Measurements from ENCODE around the gene FSCB. TPM values are rescaled to one million over a fixed set of nuclear protein-coding genes. Genes with fewer than 3 reads are reported as not detected.
"Not testable (repeated sequence)": the region's sequence is repeated elsewhere in the genome, so short reads cannot be mapped to it uniquely, and the experiment has no call there.

The FSCB gene
- not detected for total RNA-seq

GRCh38 chr14:44507183-44507582 lies at the start of gene FSCB:
TSS of gene FSCB (minus strand) at chr14:44507283. CDS start at chr14:44506987, 296 bp downstream.
- no peaks in the 10 kb centered on the region for H3K27me3 Mint-ChIP-seq
- no peaks in the 10 kb centered on the region for H3K4me1 Mint-ChIP-seq
- DNase-seq (no peak), ATAC-seq (ENCODE audit: low read depth) (no peak)
- H3K4me3 Mint-ChIP-seq: no peak within 1 kb of the TSS
- peaks cover 3% of the 10 kb centered on the region for H3K9me3 Mint-ChIP-seq
- H3K36me3 Mint-ChIP-seq: no peaks in the 10 kb centered on the region
- no peak within 1 kb of the TSS for H3K27ac Mint-ChIP-seq
- POLR2A ChIA-PET: no interaction called here

- no peak overlapping the region for H3K4me3 Mint-ChIP-seq
- no peaks in the 10 kb centered on the region for H3K4me1 Mint-ChIP-seq
- no peak overlapping the region for H3K27ac Mint-ChIP-seq
- DNase-seq (no peak), ATAC-seq (ENCODE audit: low read depth) (no peak)
- no peaks in the 10 kb centered on the region for H3K27me3 Mint-ChIP-seq
- H3K9me3 Mint-ChIP-seq: no peaks in the 10 kb centered on the region
- H3K36me3 Mint-ChIP-seq: no peaks in the 10 kb centered on the region
- POLR2A ChIA-PET: no interaction called here
These were observed 24.6 kb upstream of the FSCB start for GRCh38 chr14:44531658-44532057.

GRCh38 chr14:44530475-44530874 lies 23.4 kb upstream of the FSCB start:
- POLR2A ChIA-PET: no interaction called here
- Mint-ChIP-seq H3K27ac (no peak overlapping the region), H3K4me3 (no peak overlapping the region), H3K4me1 (no peaks in the 10 kb centered on the region), H3K27me3 (no peaks in the 10 kb centered on the region), H3K9me3 (no peaks in the 10 kb centered on the region), H3K36me3 (no peaks in the 10 kb centered on the region)
- no peak for ATAC-seq (ENCODE audit: low read depth)
- DNase-seq: no peak

- Mint-ChIP-seq H3K27me3 (no peaks in the 10 kb centered on the region), H3K36me3 (no peaks in the 10 kb centered on the region), H3K4me3 (no peak overlapping the region), H3K9me3 (no peaks in the 10 kb centered on the region), H3K27ac (no peak overlapping the region), H3K4me1 (no peaks in the 10 kb centered on the region)
- POLR2A ChIA-PET: no interaction called here
- ATAC-seq (ENCODE audit: low read depth) (no peak), DNase-seq (no peak)
These were observed 21.9 kb upstream of the FSCB start for GRCh38 chr14:44529026-44529425.

- no peaks in the 10 kb centered on the region for H3K9me3 Mint-ChIP-seq
- H3K4me1 Mint-ChIP-seq: no peaks in the 10 kb centered on the region
- POLR2A ChIA-PET: no interaction called here
- DNase-seq (no peak), ATAC-seq (ENCODE audit: low read depth) (no peak)
- H3K27ac Mint-ChIP-seq: no peak overlapping the region
- no peaks in the 10 kb centered on the region for H3K36me3 Mint-ChIP-seq
- no peak overlapping the region for H3K4me3 Mint-ChIP-seq
- no peaks in the 10 kb centered on the region for H3K27me3 Mint-ChIP-seq
These were observed 21.1 kb upstream of the FSCB start for GRCh38 chr14:44528180-44528579.

- ATAC-seq (ENCODE audit: low read depth): no peak
These were observed 18.2 kb upstream of the FSCB start for GRCh38 chr14:44525237-44525636.

GRCh38 chr14:44515668-44516067 lies 8.6 kb upstream of the FSCB start:
- H3K36me3 Mint-ChIP-seq; POLR2A ChIA-PET; H3K4me1 Mint-ChIP-seq; DNase-seq; H3K4me3 Mint-ChIP-seq; ATAC-seq (ENCODE audit: low read depth); H3K9me3 Mint-ChIP-seq; H3K27ac Mint-ChIP-seq; H3K27me3 Mint-ChIP-seq: not testable (repeated sequence)

More at GRCh38 chr14:44525237-44525636, 18.2 kb upstream of the FSCB start:
- Mint-ChIP-seq H3K27ac (no peak overlapping the region), H3K9me3 (peaks cover 2% of the 10 kb centered on the region), H3K27me3 (no peaks in the 10 kb centered on the region), H3K4me3 (no peak overlapping the region), H3K4me1 (no peaks in the 10 kb centered on the region), H3K36me3 (no peaks in the 10 kb centered on the region)
- POLR2A ChIA-PET: no interaction called here
- no peak for DNase-seq

GRCh38 chr14:44508834-44509233 lies 1.8 kb upstream of the FSCB start:
- H3K36me3 Mint-ChIP-seq: no peaks in the 10 kb centered on the region
- DNase-seq (no peak), ATAC-seq (ENCODE audit: low read depth) (no peak)
- H3K4me1 Mint-ChIP-seq: no peaks in the 10 kb centered on the region
- POLR2A ChIA-PET: no interaction called here
- peaks cover 3% of the 10 kb centered on the region for H3K9me3 Mint-ChIP-seq
- H3K4me3 Mint-ChIP-seq: no peak overlapping the region
- no peak overlapping the region for H3K27ac Mint-ChIP-seq
- H3K27me3 Mint-ChIP-seq: no peaks in the 10 kb centered on the region

- POLR2A ChIA-PET: no interaction called here
These were observed 1.5 kb downstream of the FSCB start for GRCh38 chr14:44505588-44505987.

GRCh38 chr14:44497148-44497547 lies 9.9 kb downstream of the FSCB start:
- H3K4me3 Mint-ChIP-seq: no peak overlapping the region
- peaks cover 3% of the 10 kb centered on the region for H3K9me3 Mint-ChIP-seq

More at GRCh38 chr14:44505588-44505987, 1.5 kb downstream of the FSCB start:
- H3K4me1 Mint-ChIP-seq: no peaks in the 10 kb centered on the region
- H3K27me3 Mint-ChIP-seq: no peaks in the 10 kb centered on the region
- H3K36me3 Mint-ChIP-seq: no peaks in the 10 kb centered on the region
- no peak overlapping the region for H3K4me3 Mint-ChIP-seq
- ATAC-seq (ENCODE audit: low read depth): no peak
- peaks cover 3% of the 10 kb centered on the region for H3K9me3 Mint-ChIP-seq
- no peak for DNase-seq
- H3K27ac Mint-ChIP-seq: no peak overlapping the region

GRCh38 chr14:44494137-44494536 lies 12.9 kb downstream of the FSCB start:
- no peaks in the 10 kb centered on the region for H3K36me3 Mint-ChIP-seq
- H3K27ac Mint-ChIP-seq: no peak overlapping the region
- no peaks in the 10 kb centered on the region for H3K27me3 Mint-ChIP-seq
- peaks cover 3% of the 10 kb centered on the region for H3K9me3 Mint-ChIP-seq
- DNase-seq (no peak), ATAC-seq (ENCODE audit: low read depth) (no peak)
- no peaks in the 10 kb centered on the region for H3K4me1 Mint-ChIP-seq
- POLR2A ChIA-PET: no interaction called here
- H3K4me3 Mint-ChIP-seq: no peak overlapping the region

More at GRCh38 chr14:44497148-44497547, 9.9 kb downstream of the FSCB start:
- Mint-ChIP-seq H3K27ac (no peak overlapping the region), H3K27me3 (no peaks in the 10 kb centered on the region), H3K4me1 (no peaks in the 10 kb centered on the region), H3K36me3 (no peaks in the 10 kb centered on the region)
- POLR2A ChIA-PET: no interaction called here
- ATAC-seq (ENCODE audit: low read depth) (no peak), DNase-seq (no peak)

GRCh38 chr14:44490966-44491365 lies 16.1 kb downstream of the FSCB start:
- H3K9me3 Mint-ChIP-seq: peaks cover 2% of the 10 kb centered on the region
- no peak overlapping the region for H3K4me3 Mint-ChIP-seq
- ATAC-seq (ENCODE audit: low read depth): no peak
- no peaks in the 10 kb centered on the region for H3K4me1 Mint-ChIP-seq
- H3K36me3 Mint-ChIP-seq: no peaks in the 10 kb centered on the region
- H3K27me3 Mint-ChIP-seq: no peaks in the 10 kb centered on the region
- H3K27ac Mint-ChIP-seq: no peak overlapping the region
- POLR2A ChIA-PET: no interaction called here
- DNase-seq: no peak

GRCh38 chr14:44477953-44478352 lies 29.1 kb downstream of the FSCB start:
- Mint-ChIP-seq H3K4me3 (no peak overlapping the region), H3K36me3 (no peaks in the 10 kb centered on the region), H3K27ac (no peak overlapping the region), H3K9me3 (peaks cover 2% of the 10 kb centered on the region), H3K4me1 (no peaks in the 10 kb centered on the region), H3K27me3 (no peaks in the 10 kb centered on the region)
- ATAC-seq (ENCODE audit: low read depth) (no peak), DNase-seq (no peak)
- POLR2A ChIA-PET: no interaction called here

- Mint-ChIP-seq H3K27ac (no peak overlapping the region), H3K4me1 (no peaks in the 10 kb centered on the region), H3K27me3 (no peaks in the 10 kb centered on the region), H3K4me3 (no peak overlapping the region), H3K9me3 (no peaks in the 10 kb centered on the region), H3K36me3 (no peaks in the 10 kb centered on the region)
- POLR2A ChIA-PET: no interaction called here
- no peak for ATAC-seq (ENCODE audit: low read depth)
- no peak for DNase-seq
These were observed 38.3 kb downstream of the FSCB start for GRCh38 chr14:44468771-44469170.

- DNase-seq: no peak
- Mint-ChIP-seq H3K27me3 (no peaks in the 10 kb centered on the region), H3K36me3 (no peaks in the 10 kb centered on the region), H3K4me1 (no peaks in the 10 kb centered on the region), H3K4me3 (no peak overlapping the region), H3K27ac (no peak overlapping the region), H3K9me3 (no peaks in the 10 kb centered on the region)
- ATAC-seq (ENCODE audit: low read depth): no peak
- POLR2A ChIA-PET: no interaction called here
These were observed 43.6 kb downstream of the FSCB start for GRCh38 chr14:44463356-44464004.
